ENCODE measurements around the gene UBE2O.

Gene UBE2O

GRCh38 chr17:76452660-76453430, at the start of gene UBE2O (continued):
- TF ChIP-seq KLF1 (tag by site-specific recombination; IDR thresholded peaks at IDR 0.05) (no peak), ZBTB17 (tag by site-specific recombination; IDR thresholded peaks at IDR 0.05) (no peak), SP3 (tag by site-specific recombination; IDR thresholded peaks at IDR 0.05) (peak; percentile 84), PRDM4 (tag by site-specific recombination; IDR thresholded peaks at IDR 0.05) (no peak), KLF10 (tag by site-specific recombination; IDR thresholded peaks at IDR 0.05) (peak; percentile 71; the same call in 1 of the 2 replicates), ZNF19 (tag by site-specific recombination; IDR thresholded peaks at IDR 0.05; ENCODE audit: low read depth) (no peak), ZNF561 (tag by site-specific recombination; IDR thresholded peaks at IDR 0.05; ENCODE audit: borderline replicate concordance) (peak; percentile 68; the same call in 1 of the 2 replicates), SCRT2 (tag by site-specific recombination; IDR thresholded peaks at IDR 0.05) (no peak), YY1 (tag by site-specific recombination; IDR thresholded peaks at IDR 0.05) (peak; percentile 54; the same call in 1 of the 2 replicates)

- TF ChIP-seq ZBTB20 (tag by site-specific recombination; IDR thresholded peaks at IDR 0.05) (peak; percentile 4; the same call in 1 of the 2 replicates), ZNF521 (tag by site-specific recombination; IDR thresholded peaks at IDR 0.05) (no peak), ZBTB48 (tag by site-specific recombination; IDR thresholded peaks at IDR 0.05) (0 out of 2 replicates have a peak, but pooled peaks have one; percentile 11), ZNF555 (tag by site-specific recombination; conservative IDR thresholded peaks at IDR 0.05) (no peak), ZIC2 (tag by site-specific recombination; IDR thresholded peaks at IDR 0.05) (peak; percentile 8; the same call in 1 of the 2 replicates), KLF1 (tag by site-specific recombination; IDR thresholded peaks at IDR 0.05) (0 out of 2 replicates have a peak, but pooled peaks have one; percentile 2), CTCF (tag by site-specific recombination; IDR thresholded peaks at IDR 0.05) (0 out of 2 replicates have a peak, but pooled peaks have one; percentile 5)
- Histone ChIP-seq H3K4me1 (ENCODE audit: control insufficient read depth, insufficient read depth, low read length) (peaks cover 16% of the 10 kb centered on the region), H3K4me3 (ENCODE audit: low read depth, low read length) (no peak overlapping the region), H3K36me3 (ENCODE audit: control insufficient read depth in 2 of 2, insufficient read depth in 1 of 2, low read length in 2 of 2) (no peaks in the 10 kb centered on the region), H3K27ac (ENCODE audit: extremely low read depth, low read depth, low read length) (peak overlapping the region; percentile 39; the same call in 1 of the 2 replicates), H3K9me3 (ENCODE audit: control insufficient read depth, insufficient read depth, low read depth, low read length) (no peaks in the 10 kb centered on the region)
- ChIA-PET POLR2A (interaction anchor here (0.6 to 1.6 kb wide), 5 partner anchors 21 to 169 kb away, joined by 3 to 5 read pairs (median 5); partner anchors contain the start of gene AANAT), CTCF (interaction anchor here (0.6 to 7.3 kb wide), 10 partner anchors 9 to 199 kb away, joined by 3 to 58 read pairs (median 6); partner anchors contain the start of genes AANAT and UBE2O)
These were observed 48.9 kb upstream of the UBE2O start for GRCh38 chr17:76501827-76502307.

- Histone ChIP-seq H3K4me3 (ENCODE audit: low read depth, low read length) (peak within 1 kb of the TSS; percentile 66), H3K27ac (ENCODE audit: extremely low read depth, low read depth, low read length) (peak within 1 kb of the TSS; percentile 39; the same call in 1 of the 2 replicates), H3K4me1 (ENCODE audit: control insufficient read depth, insufficient read depth, low read length) (peaks cover 16% of the 10 kb centered on the region), H3K9me3 (ENCODE audit: control insufficient read depth, insufficient read depth, low read depth, low read length) (no peaks in the 10 kb centered on the region), H3K36me3 (ENCODE audit: control insufficient read depth in 2 of 2, insufficient read depth in 1 of 2, low read length in 2 of 2) (no peaks in the 10 kb centered on the region)
- ChIA-PET POLR2A (interaction anchor here (0.6 to 1.6 kb wide), 5 partner anchors 21 to 169 kb away, joined by 3 to 5 read pairs (median 5); partner anchors contain the start of gene AANAT), CTCF (interaction anchor here (0.6 to 7.3 kb wide), 11 partner anchors 10 to 198 kb away, joined by 3 to 58 read pairs (median 8); partner anchors contain the start of gene AANAT)
- TF ChIP-seq ZNF18 (tag by site-specific recombination; IDR thresholded peaks at IDR 0.05) (no peak), ZIC2 (tag by site-specific recombination; IDR thresholded peaks at IDR 0.05) (peak; percentile 76), ZNF596 (tag by site-specific recombination; IDR thresholded peaks at IDR 0.05) (peak; percentile 59; the same call in 1 of the 2 replicates), ZFP3 (tag by site-specific recombination; IDR thresholded peaks at IDR 0.05; ENCODE audit: low read depth) (no peak), KLF9 (tag by site-specific recombination; IDR thresholded peaks at IDR 0.05; ENCODE audit: low read depth) (peak; percentile 81), ZNF398 (tag by site-specific recombination; IDR thresholded peaks at IDR 0.05) (no peak), BCL11B (tag by site-specific recombination; IDR thresholded peaks at IDR 0.05; ENCODE audit: low read depth) (0 out of 2 replicates have a peak, but pooled peaks have one; percentile 9), ZNF626 (tag by site-specific recombination; IDR thresholded peaks at IDR 0.05) (no peak)
These were observed 48.3 kb upstream of the UBE2O start, which contains the start of gene RHBDF2 for GRCh38 chr17:76501018-76501826. TSS of gene RHBDF2 (minus strand) at chr17:76501423. CDS start at chr17:76481524, 19,899 bp downstream.
